Measurements from ENCODE around the gene FIP1L1. TPM values are rescaled to one million over a fixed set of nuclear protein-coding genes. Genes with fewer than 3 reads are reported as not detected.

FIP1L1 gene
- polyA plus RNA-seq, 2 of the 4 experiments (the other 2 are of a cell fraction), result 27.9 to 40.5 TPM

DNA sequence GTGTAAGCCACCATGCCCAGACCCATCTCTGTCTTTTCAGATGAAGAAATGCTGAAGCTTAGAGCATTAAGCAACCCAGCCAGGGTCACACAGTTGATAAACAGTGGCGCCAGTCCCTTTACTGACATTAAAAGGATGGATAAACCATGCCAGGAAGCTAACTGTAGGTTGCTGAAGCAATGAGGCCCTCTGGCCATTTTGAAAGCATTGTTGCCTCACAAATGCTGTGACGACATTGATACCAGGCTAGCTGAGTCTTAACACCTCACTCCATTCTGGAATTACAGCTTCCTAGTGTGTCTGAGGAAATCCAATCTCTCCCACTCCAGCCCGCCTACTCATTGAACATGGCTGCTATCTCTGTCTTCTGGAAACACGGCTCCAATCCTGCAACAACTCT, 124.1 kb downstream of the FIP1L1 start:
- TF ChIP-seq ESRRA (IDR thresholded peaks at IDR 0.05; ENCODE audit: borderline replicate concordance, low read length), result no peak
- WGBS (ENCODE audit: missing lambda C conversion rate), result 70% methylated on average over 4 of the region's 4 CpGs
- ATAC-seq, result no peak
- no peak overlapping the region for H3K27ac ChIP-seq
- H3K4me2 ChIP-seq, result no peak overlapping the region
- H3K9me3 ChIP-seq, result no peaks in the 10 kb centered on the region
- POLR2A ChIA-PET, result no interaction called here
- CTCF ChIA-PET, result interaction anchor here (1.0 kb wide), 1 partner anchor 11 kb away, joined by 5 read pairs; no protein-coding TSS in a partner anchor
- DNase-seq (ENCODE audit: low read depth in 1 of 2, low spot score in 1 of 2), result no peak
- FAIRE-seq, result no peak
- H3K4me3 ChIP-seq, result no peak overlapping the region
- no peaks in the 10 kb centered on the region for H3K4me1 ChIP-seq

DNA sequence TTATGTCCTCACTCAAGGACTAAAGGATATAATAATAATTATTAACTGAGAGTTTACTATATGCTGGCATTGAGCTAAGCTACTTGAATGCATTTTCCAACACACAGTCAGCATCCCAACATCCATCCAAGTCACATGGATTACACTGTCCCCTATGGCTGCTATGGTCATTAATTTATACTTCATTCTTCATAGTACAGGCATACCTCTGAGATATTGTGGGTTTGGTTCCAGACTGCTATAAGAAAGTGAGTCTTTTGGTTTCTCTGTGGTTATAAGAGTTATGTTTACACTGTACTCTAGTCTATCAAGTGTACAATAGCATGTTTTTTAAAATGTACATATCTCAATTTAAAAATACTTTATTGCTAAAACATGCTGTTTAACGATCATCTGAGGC, 124.7 kb downstream of the FIP1L1 start:
- ChIA-PET POLR2A (no interaction called here), CTCF (no interaction called here)
- FAIRE-seq (no peak), ATAC-seq (no peak), DNase-seq (ENCODE audit: low read depth in 1 of 2, low spot score in 1 of 2) (no peak)
- no peaks in the 10 kb centered on the region for H3K4me1 ChIP-seq
- H3K27ac ChIP-seq, result no peak overlapping the region
- no peak overlapping the region for H3K4me2 ChIP-seq
- H3K9me3 ChIP-seq, result no peaks in the 10 kb centered on the region
- WGBS (ENCODE audit: missing lambda C conversion rate), result 56% methylated on average over 1 of the region's 1 CpG
- TF ChIP-seq, protein P1, sequence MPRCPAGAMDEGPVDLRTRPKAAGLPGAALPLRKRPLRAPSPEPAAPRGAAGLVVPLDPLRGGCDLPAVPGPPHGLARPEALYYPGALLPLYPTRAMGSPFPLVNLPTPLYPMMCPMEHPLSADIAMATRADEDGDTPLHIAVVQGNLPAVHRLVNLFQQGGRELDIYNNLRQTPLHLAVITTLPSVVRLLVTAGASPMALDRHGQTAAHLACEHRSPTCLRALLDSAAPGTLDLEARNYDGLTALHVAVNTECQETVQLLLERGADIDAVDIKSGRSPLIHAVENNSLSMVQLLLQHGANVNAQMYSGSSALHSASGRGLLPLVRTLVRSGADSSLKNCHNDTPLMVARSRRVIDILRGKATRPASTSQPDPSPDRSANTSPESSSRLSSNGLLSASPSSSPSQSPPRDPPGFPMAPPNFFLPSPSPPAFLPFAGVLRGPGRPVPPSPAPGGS (IDR thresholded peaks at IDR 0.05), result no peak
- TF ChIP-seq HOXB13 (CRISPR knock-in tag; IDR thresholded peaks at IDR 0.05; ENCODE audit: low read depth) (no peak), SMC3 (IDR thresholded peaks at IDR 0.05) (no peak), CEBPB (IDR thresholded peaks at IDR 0.05) (no peak), RCOR1 (IDR thresholded peaks at IDR 0.05; ENCODE audit: low read depth, low read length) (no peak), NR3C1 (IDR thresholded peaks at IDR 0.05) (no peak), CHD2 (IDR thresholded peaks at IDR 0.05; ENCODE audit: low read length, partially characterized antibody) (no peak), ZFP36 (IDR thresholded peaks at IDR 0.05; ENCODE audit: borderline replicate concordance, partially characterized antibody) (no peak), EHF (CRISPR knock-in tag; IDR thresholded peaks at IDR 0.05) (no peak), RARB (CRISPR knock-in tag; IDR thresholded peaks at IDR 0.05) (no peak), EP300 (IDR thresholded peaks at IDR 0.05) (no peak), TFCP2L1 (CRISPR knock-in tag; IDR thresholded peaks at IDR 0.05) (no peak)
- TF ChIP-seq, protein P2, sequence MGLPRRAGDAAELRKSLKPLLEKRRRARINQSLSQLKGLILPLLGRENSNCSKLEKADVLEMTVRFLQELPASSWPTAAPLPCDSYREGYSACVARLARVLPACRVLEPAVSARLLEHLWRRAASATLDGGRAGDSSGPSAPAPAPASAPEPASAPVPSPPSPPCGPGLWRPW (IDR thresholded peaks at IDR 0.05), result no peak
- TF ChIP-seq, protein P3, sequence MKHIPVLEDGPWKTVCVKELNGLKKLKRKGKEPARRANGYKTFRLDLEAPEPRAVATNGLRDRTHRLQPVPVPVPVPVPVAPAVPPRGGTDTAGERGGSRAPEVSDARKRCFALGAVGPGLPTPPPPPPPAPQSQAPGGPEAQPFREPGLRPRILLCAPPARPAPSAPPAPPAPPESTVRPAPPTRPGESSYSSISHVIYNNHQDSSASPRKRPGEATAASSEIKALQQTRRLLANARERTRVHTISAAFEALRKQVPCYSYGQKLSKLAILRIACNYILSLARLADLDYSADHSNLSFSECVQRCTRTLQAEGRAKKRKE (CRISPR knock-in tag; IDR thresholded peaks at IDR 0.05; ENCODE audit: low read depth), result no peak
- no peak overlapping the region for H3K4me3 ChIP-seq

DNA sequence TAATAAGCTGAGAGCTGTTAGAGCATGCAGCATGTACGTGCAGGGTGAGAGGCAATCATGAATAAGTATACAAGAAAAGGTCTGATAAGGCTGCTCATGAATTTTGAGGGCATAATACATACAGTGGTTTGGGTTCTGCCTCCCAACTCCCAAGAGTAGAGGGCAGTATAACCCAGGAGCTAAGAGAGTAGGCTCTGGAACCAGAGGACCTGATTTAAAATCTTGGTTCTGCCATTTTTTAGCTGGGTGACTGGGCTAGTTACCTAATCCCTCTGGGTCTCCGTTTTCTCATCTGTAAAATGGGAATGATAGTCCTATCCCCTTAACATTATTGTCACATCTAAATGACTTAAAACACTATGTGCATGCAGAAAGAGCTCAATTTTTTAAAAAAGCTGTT, 128.5 kb downstream of the FIP1L1 start:
- TF ChIP-seq MAZ (IDR thresholded peaks at IDR 0.05; ENCODE audit: borderline replicate concordance, low read depth, low read length) (no peak), PHF8 (IDR thresholded peaks at IDR 0.05; ENCODE audit: borderline replicate concordance, low read depth) (no peak), RAD21 (conservative IDR thresholded peaks at IDR 0.05 in 1 of 2, IDR thresholded peaks at IDR 0.05 in 1 of 2) (peak in 1 of 2 experiments; percentile 29; a peak in 1 of 5 replicates)
- FAIRE-seq (no peak), DNase-seq (ENCODE audit: low read depth in 1 of 2, low spot score in 1 of 2) (no peak), ATAC-seq (no peak)
- no peak overlapping the region for H3K27ac ChIP-seq
- ChIA-PET CTCF (interaction anchor here (1.3 to 2.1 kb wide), 2 partner anchors 11 to 16 kb away, joined by 3 to 5 read pairs; no protein-coding TSS in a partner anchor), POLR2A (no interaction called here)
- no peak overlapping the region for H3K4me3 ChIP-seq
- H3K9me3 ChIP-seq, result no peaks in the 10 kb centered on the region
- no peak overlapping the region for H3K4me2 ChIP-seq
- 64% methylated on average over 2 of the region's 2 CpGs for WGBS (ENCODE audit: missing lambda C conversion rate)
- no peaks in the 10 kb centered on the region for H3K4me1 ChIP-seq

DNA sequence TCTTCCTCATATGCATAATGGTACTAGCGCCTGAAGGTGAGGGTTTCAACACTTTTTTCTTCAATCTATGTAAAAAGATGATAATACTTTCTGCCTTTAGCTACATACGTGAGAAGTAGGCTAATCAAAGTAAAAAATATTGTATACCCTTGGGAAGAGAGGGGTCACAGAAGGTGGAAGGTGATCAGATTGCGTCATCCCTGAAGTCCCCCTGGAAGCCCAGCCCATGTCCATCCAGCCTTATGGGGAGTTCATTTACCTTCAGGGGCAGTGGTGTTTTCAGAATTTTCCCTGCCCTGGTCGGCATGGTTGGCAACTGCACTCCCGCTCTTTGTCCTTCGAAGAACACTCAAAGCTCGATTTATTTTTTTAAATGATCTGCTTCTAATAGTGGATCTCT, 129.6 kb downstream of the FIP1L1 start:
- Histone ChIP-seq H3K4me1 (no peaks in the 10 kb centered on the region), H3K4me2 (no peak overlapping the region), H3K27ac (no peak overlapping the region), H3K4me3 (no peak overlapping the region), H3K9me3 (no peaks in the 10 kb centered on the region)
- ChIA-PET POLR2A (no interaction called here), CTCF (interaction anchor here (1.1 to 2.1 kb wide), 2 partner anchors 17 to 721 kb away, joined by 3 to 5 read pairs; no protein-coding TSS in a partner anchor)
- DNase-seq (ENCODE audit: low read depth in 1 of 2, low spot score in 1 of 2), result no peak
- no peak for FAIRE-seq
- no peak for ATAC-seq
- 82% methylated on average over 7 of the region's 7 CpGs for WGBS (ENCODE audit: missing lambda C conversion rate)
- TF ChIP-seq CBX2 (IDR thresholded peaks at IDR 0.05; ENCODE audit: borderline replicate concordance, low read depth) (no peak), POLR2A (IDR thresholded peaks at IDR 0.05; ENCODE audit: low read length) (no peak), ESRRA (IDR thresholded peaks at IDR 0.05; ENCODE audit: borderline replicate concordance, low read length) (no peak), TFCP2L1 (CRISPR knock-in tag; IDR thresholded peaks at IDR 0.05) (no peak), CHD4 (IDR thresholded peaks at IDR 0.05; ENCODE audit: borderline replicate concordance) (no peak), POLR2AphosphoS2 (conservative IDR thresholded peaks at IDR 0.05; ENCODE audit: low read length) (no peak), KDM5A (IDR thresholded peaks at IDR 0.05) (no peak)
- TF ChIP-seq, protein P1 (IDR thresholded peaks at IDR 0.05), result no peak
- TF ChIP-seq, protein P4, sequence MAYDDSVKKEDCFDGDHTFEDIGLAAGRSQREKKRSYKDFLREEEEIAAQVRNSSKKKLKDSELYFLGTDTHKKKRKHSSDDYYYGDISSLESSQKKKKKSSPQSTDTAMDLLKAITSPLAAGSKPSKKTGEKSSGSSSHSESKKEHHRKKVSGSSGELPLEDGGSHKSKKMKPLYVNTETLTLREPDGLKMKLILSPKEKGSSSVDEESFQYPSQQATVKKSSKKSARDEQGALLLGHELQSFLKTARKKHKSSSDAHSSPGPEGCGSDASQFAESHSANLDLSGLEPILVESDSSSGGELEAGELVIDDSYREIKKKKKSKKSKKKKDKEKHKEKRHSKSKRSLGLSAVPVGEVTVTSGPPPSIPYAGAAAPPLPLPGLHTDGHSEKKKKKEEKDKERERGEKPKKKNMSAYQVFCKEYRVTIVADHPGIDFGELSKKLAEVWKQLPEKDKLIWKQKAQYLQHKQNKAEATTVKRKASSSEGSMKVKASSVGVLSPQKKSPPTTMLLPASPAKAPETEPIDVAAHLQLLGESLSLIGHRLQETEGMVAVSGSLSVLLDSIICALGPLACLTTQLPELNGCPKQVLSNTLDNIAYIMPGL (CRISPR knock-in tag; IDR thresholded peaks at IDR 0.05; ENCODE audit: borderline replicate concordance), result no peak
- TF ChIP-seq, protein P5, sequence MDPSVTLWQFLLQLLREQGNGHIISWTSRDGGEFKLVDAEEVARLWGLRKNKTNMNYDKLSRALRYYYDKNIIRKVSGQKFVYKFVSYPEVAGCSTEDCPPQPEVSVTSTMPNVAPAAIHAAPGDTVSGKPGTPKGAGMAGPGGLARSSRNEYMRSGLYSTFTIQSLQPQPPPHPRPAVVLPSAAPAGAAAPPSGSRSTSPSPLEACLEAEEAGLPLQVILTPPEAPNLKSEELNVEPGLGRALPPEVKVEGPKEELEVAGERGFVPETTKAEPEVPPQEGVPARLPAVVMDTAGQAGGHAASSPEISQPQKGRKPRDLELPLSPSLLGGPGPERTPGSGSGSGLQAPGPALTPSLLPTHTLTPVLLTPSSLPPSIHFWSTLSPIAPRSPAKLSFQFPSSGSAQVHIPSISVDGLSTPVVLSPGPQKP (IDR thresholded peaks at IDR 0.05; ENCODE audit: low read depth, low read length), result no peak
